SHP77 (cell line): ENCODE results near the gene C3orf85.
"Not testable (repeated sequence)": the region's sequence is repeated elsewhere in the genome, so short reads cannot be mapped to it uniquely, and the experiment has no call there.

ENCODE experiments used
- DNase-seq, 2 experiments: peaks; one replicate each; lab custom pipeline; 2025; lab: John Stamatoyannopoulos, UW

C3orf85 gene

GRCh38 chr3:109136523-109136922, at the start of gene C3orf85:
Gene C3orf85, plus strand, starts transcription at chr3:109136719. Its CDS starts 129 bp downstream, at chr3:109136848.
- no peak for DNase-seq

GRCh38 chr3:109089265-109089664, 47.3 kb upstream of the C3orf85 start:
- DNase-seq = no peak

- DNase-seq = no peak
Observed at GRCh38 chr3:109091846-109092245, 44.7 kb upstream of the C3orf85 start.

- DNase-seq = no peak
Observed at GRCh38 chr3:109093561-109093960, 43.0 kb upstream of the C3orf85 start.

GRCh38 chr3:109095166-109095565, 41.4 kb upstream of the C3orf85 start:
- no peak for DNase-seq

- peak in 1 of 2 experiments; percentile 11 for DNase-seq
Observed at GRCh38 chr3:109098079-109098644, 38.4 kb upstream of the C3orf85 start.

GRCh38 chr3:109109574-109109973, 26.9 kb upstream of the C3orf85 start:
- no peak for DNase-seq

- DNase-seq = no peak
Observed at GRCh38 chr3:109112946-109113760, 23.4 kb upstream of the C3orf85 start.

GRCh38 chr3:109114746-109115145, 21.8 kb upstream of the C3orf85 start:
- no peak for DNase-seq

GRCh38 chr3:109115451-109115850, 21.1 kb upstream of the C3orf85 start:
- no peak for DNase-seq

GRCh38 chr3:109116031-109116430, 20.5 kb upstream of the C3orf85 start:
- DNase-seq = no peak

GRCh38 chr3:109117939-109118338, 18.6 kb upstream of the C3orf85 start, which contains the start of gene MORC1:
Gene MORC1, minus strand, starts transcription at chr3:109118134. Its CDS starts 75 bp downstream, at chr3:109118059.
- no peak for DNase-seq

GRCh38 chr3:109118584-109118983, 17.9 kb upstream of the C3orf85 start:
- DNase-seq = no peak

GRCh38 chr3:109122690-109123089, 13.8 kb upstream of the C3orf85 start:
- no peak for DNase-seq

GRCh38 chr3:109125902-109126301, 10.6 kb upstream of the C3orf85 start:
- no peak for DNase-seq

GRCh38 chr3:109127553-109127952, 9.0 kb upstream of the C3orf85 start:
- DNase-seq = no peak

- no peak for DNase-seq
Observed at GRCh38 chr3:109131276-109131675, 5.2 kb upstream of the C3orf85 start.

- no peak for DNase-seq
Observed at GRCh38 chr3:109132801-109133473, 3.6 kb upstream of the C3orf85 start.

GRCh38 chr3:109133474-109133816, 3.1 kb upstream of the C3orf85 start:
- DNase-seq = not testable (repeated sequence)

GRCh38 chr3:109137761-109138160, 1.2 kb downstream of the C3orf85 start:
- no peak for DNase-seq

GRCh38 chr3:109140318-109140717, 3.8 kb downstream of the C3orf85 start:
- DNase-seq = no peak

- DNase-seq = no peak
Observed at GRCh38 chr3:109143646-109144045, 7.1 kb downstream of the C3orf85 start.

GRCh38 chr3:109149078-109149477, 12.6 kb downstream of the C3orf85 start:
- DNase-seq = no peak
